ENCODE measurements around the gene CEACAM6. TPM values are rescaled to one million over a fixed set of nuclear protein-coding genes. Genes with fewer than 3 reads are reported as not detected.
A peak's percentile ranks its signal among the peaks of the same experiment; 100 is the strongest.

The CEACAM6 gene
- total RNA-seq, 2 experiments from 2014 or later, result not detected

- H3K4me3 Mint-ChIP-seq, result no peak overlapping the region
- intact Hi-C loops (cut with micrococcal nuclease), result no loop called here
- no peaks in the 10 kb centered on the region for H3K4me1 Mint-ChIP-seq (ENCODE audit: low read depth)
- CTCF ChIA-PET, result interaction anchor here (0.6 to 0.9 kb wide), 2 partner anchors 19 to 68 kb away, joined by 3 read pairs; no protein-coding TSS in a partner anchor
- no peaks in the 10 kb centered on the region for H3K9me3 Mint-ChIP-seq
- no peaks in the 10 kb centered on the region for H3K36me3 Mint-ChIP-seq (ENCODE audit: low read depth)
- H3K27me3 Mint-ChIP-seq (ENCODE audit: low read depth), result peaks cover 23% of the 10 kb centered on the region
- no peak overlapping the region for H3K27ac Mint-ChIP-seq
- no peak for DNase-seq
These were observed 28.8 kb upstream of the CEACAM6 start for GRCh38 chr19:41726493-41726892.

- H3K27ac Mint-ChIP-seq, result no peak overlapping the region
- no peak overlapping the region for H3K4me3 Mint-ChIP-seq
- H3K36me3 Mint-ChIP-seq (ENCODE audit: low read depth), result no peaks in the 10 kb centered on the region
- intact Hi-C loops (cut with micrococcal nuclease), result no loop called here
- no peak for DNase-seq
- CTCF ChIA-PET, result interaction anchor here (1.0 to 2.2 kb wide), 3 partner anchors 19 to 137 kb away, joined by 3 to 10 read pairs (median 4); no protein-coding TSS in a partner anchor
- peaks cover 6% of the 10 kb centered on the region for H3K4me1 Mint-ChIP-seq (ENCODE audit: low read depth)
- no peaks in the 10 kb centered on the region for H3K9me3 Mint-ChIP-seq
- H3K27me3 Mint-ChIP-seq (ENCODE audit: low read depth), result peaks cover 27% of the 10 kb centered on the region
These were observed 21.2 kb upstream of the CEACAM6 start for GRCh38 chr19:41734156-41734555.

- Mint-ChIP-seq H3K9me3 (no peaks in the 10 kb centered on the region), H3K27me3 (ENCODE audit: low read depth) (peaks cover 27% of the 10 kb centered on the region), H3K4me1 (ENCODE audit: low read depth) (peaks cover 6% of the 10 kb centered on the region), H3K36me3 (ENCODE audit: low read depth) (no peaks in the 10 kb centered on the region), H3K27ac (no peak overlapping the region), H3K4me3 (no peak overlapping the region)
- intact Hi-C loops (cut with micrococcal nuclease), result no loop called here
- CTCF ChIA-PET, result interaction anchor here (1.0 to 2.2 kb wide), 3 partner anchors 19 to 137 kb away, joined by 3 to 10 read pairs (median 4); no protein-coding TSS in a partner anchor
- no peak for DNase-seq
These were observed 20.7 kb upstream of the CEACAM6 start for GRCh38 chr19:41734585-41734984.

GRCh38 chr19:41735071-41735600, 20.2 kb upstream of the CEACAM6 start:
- no peaks in the 10 kb centered on the region for H3K36me3 Mint-ChIP-seq (ENCODE audit: low read depth)
- H3K4me3 Mint-ChIP-seq, result no peak overlapping the region
- no peak for DNase-seq
- CTCF ChIA-PET, result interaction anchor here (1.0 to 2.2 kb wide), 2 partner anchors 28 to 138 kb away, joined by 3 to 10 read pairs; no protein-coding TSS in a partner anchor
- peaks cover 29% of the 10 kb centered on the region for H3K27me3 Mint-ChIP-seq (ENCODE audit: low read depth)
- intact Hi-C loops (cut with micrococcal nuclease), result no loop called here
- H3K27ac Mint-ChIP-seq, result no peak overlapping the region
- H3K4me1 Mint-ChIP-seq (ENCODE audit: low read depth), result peaks cover 9% of the 10 kb centered on the region
- H3K9me3 Mint-ChIP-seq, result no peaks in the 10 kb centered on the region

GRCh38 chr19:41739361-41739760, 16.0 kb upstream of the CEACAM6 start:
- H3K4me1 Mint-ChIP-seq (ENCODE audit: low read depth), result peaks cover 26% of the 10 kb centered on the region
- CTCF ChIA-PET, result interaction anchor here (0.7 to 3.0 kb wide), 4 partner anchors 14 to 97 kb away, joined by 3 to 23 read pairs (median 8); no protein-coding TSS in a partner anchor
- no peaks in the 10 kb centered on the region for H3K9me3 Mint-ChIP-seq
- intact Hi-C loops (cut with micrococcal nuclease), result no loop called here
- no peak overlapping the region for H3K4me3 Mint-ChIP-seq
- H3K27ac Mint-ChIP-seq, result no peak overlapping the region
- DNase-seq, result no peak
- no peaks in the 10 kb centered on the region for H3K36me3 Mint-ChIP-seq (ENCODE audit: low read depth)
- H3K27me3 Mint-ChIP-seq (ENCODE audit: low read depth), result peaks cover 10% of the 10 kb centered on the region

- H3K4me3 Mint-ChIP-seq, result no peak overlapping the region
- no peaks in the 10 kb centered on the region for H3K36me3 Mint-ChIP-seq (ENCODE audit: low read depth)
- intact Hi-C loops (cut with micrococcal nuclease), result no loop called here
- peaks cover 20% of the 10 kb centered on the region for H3K4me1 Mint-ChIP-seq (ENCODE audit: low read depth)
- H3K9me3 Mint-ChIP-seq, result no peaks in the 10 kb centered on the region
- no peak for DNase-seq
- CTCF ChIA-PET, result interaction anchor here (0.8 to 3.0 kb wide), 8 partner anchors 10 to 98 kb away, joined by 3 to 23 read pairs (median 4); no protein-coding TSS in a partner anchor
- H3K27ac Mint-ChIP-seq, result no peak overlapping the region
- peaks cover 19% of the 10 kb centered on the region for H3K27me3 Mint-ChIP-seq (ENCODE audit: low read depth)
These were observed 14.7 kb upstream of the CEACAM6 start for GRCh38 chr19:41740415-41741243.

GRCh38 chr19:41741244-41741554, 14.1 kb upstream of the CEACAM6 start:
- no peak overlapping the region for H3K4me3 Mint-ChIP-seq
- no peak overlapping the region for H3K27ac Mint-ChIP-seq
- no peaks in the 10 kb centered on the region for H3K9me3 Mint-ChIP-seq
- H3K36me3 Mint-ChIP-seq (ENCODE audit: low read depth), result no peaks in the 10 kb centered on the region
- no peak for DNase-seq
- intact Hi-C loops (cut with micrococcal nuclease), result no loop called here
- peaks cover 25% of the 10 kb centered on the region for H3K27me3 Mint-ChIP-seq (ENCODE audit: low read depth)
- H3K4me1 Mint-ChIP-seq (ENCODE audit: low read depth), result peaks cover 20% of the 10 kb centered on the region
- CTCF ChIA-PET, result interaction anchor here (2.4 to 3.0 kb wide), 2 partner anchors 12 to 34 kb away, joined by 8 to 23 read pairs; no protein-coding TSS in a partner anchor

- no peaks in the 10 kb centered on the region for H3K9me3 Mint-ChIP-seq
- H3K4me1 Mint-ChIP-seq (ENCODE audit: low read depth), result peaks cover 19% of the 10 kb centered on the region
- H3K4me3 Mint-ChIP-seq, result no peak overlapping the region
- no peak for DNase-seq
- H3K36me3 Mint-ChIP-seq (ENCODE audit: low read depth), result no peaks in the 10 kb centered on the region
- H3K27me3 Mint-ChIP-seq (ENCODE audit: low read depth), result peaks cover 43% of the 10 kb centered on the region
- intact Hi-C loops (cut with micrococcal nuclease), result loop anchor here (5.0 kb wide), 1 partner anchor 103 kb away; no protein-coding TSS in a partner anchor
- no peak overlapping the region for H3K27ac Mint-ChIP-seq
- CTCF ChIA-PET, result interaction anchor here (0.6 to 5.3 kb wide), 7 partner anchors 9 to 271 kb away, joined by 3 to 58 read pairs (median 7); no protein-coding TSS in a partner anchor
These were observed 10.5 kb upstream of the CEACAM6 start for GRCh38 chr19:41744850-41745249.

- Mint-ChIP-seq H3K4me1 (ENCODE audit: low read depth) (peaks cover 10% of the 10 kb centered on the region), H3K27ac (no peak overlapping the region), H3K27me3 (ENCODE audit: low read depth) (peaks cover 42% of the 10 kb centered on the region), H3K4me3 (no peak overlapping the region), H3K9me3 (no peaks in the 10 kb centered on the region), H3K36me3 (ENCODE audit: low read depth) (no peaks in the 10 kb centered on the region)
- DNase-seq, result no peak
- CTCF ChIA-PET, result interaction anchor here (0.6 to 5.3 kb wide), 13 partner anchors 15 to 270 kb away, joined by 3 to 58 read pairs (median 3); no protein-coding TSS in a partner anchor
- intact Hi-C loops (cut with micrococcal nuclease), result loop anchor here (1.0 to 5.0 kb wide), 2 partner anchors 39 to 103 kb away; no protein-coding TSS in a partner anchor
These were observed 9.6 kb upstream of the CEACAM6 start for GRCh38 chr19:41745756-41746155.

- Mint-ChIP-seq H3K36me3 (ENCODE audit: low read depth) (no peaks in the 10 kb centered on the region), H3K27ac (no peak overlapping the region), H3K4me3 (no peak overlapping the region), H3K9me3 (no peaks in the 10 kb centered on the region), H3K27me3 (ENCODE audit: low read depth) (peaks cover 47% of the 10 kb centered on the region), H3K4me1 (ENCODE audit: low read depth) (peaks cover under 1% of the 10 kb centered on the region)
- intact Hi-C loops (cut with micrococcal nuclease), result loop anchor here (1.0 to 5.0 kb wide), 2 partner anchors 40 to 104 kb away; no protein-coding TSS in a partner anchor
- peak; percentile 78 for DNase-seq
- CTCF ChIA-PET, result interaction anchor here (0.7 to 5.3 kb wide), 9 partner anchors 11 to 105 kb away, joined by 3 to 58 read pairs (median 4); no protein-coding TSS in a partner anchor
These were observed 8.6 kb upstream of the CEACAM6 start for GRCh38 chr19:41746593-41747227.

GRCh38 chr19:41748012-41748411, 7.3 kb upstream of the CEACAM6 start:
- intact Hi-C loops (cut with micrococcal nuclease), result loop anchor here (5.0 kb wide), 1 partner anchor 106 kb away; no protein-coding TSS in a partner anchor
- H3K4me1 Mint-ChIP-seq (ENCODE audit: low read depth), result no peaks in the 10 kb centered on the region
- H3K27me3 Mint-ChIP-seq (ENCODE audit: low read depth), result peaks cover 55% of the 10 kb centered on the region
- no peak for DNase-seq
- no peak overlapping the region for H3K27ac Mint-ChIP-seq
- no peaks in the 10 kb centered on the region for H3K36me3 Mint-ChIP-seq (ENCODE audit: low read depth)
- no peaks in the 10 kb centered on the region for H3K9me3 Mint-ChIP-seq
- CTCF ChIA-PET, result interaction anchor here (1.6 to 5.3 kb wide), 2 partner anchors 41 to 106 kb away, joined by 7 to 58 read pairs; no protein-coding TSS in a partner anchor
- H3K4me3 Mint-ChIP-seq, result no peak overlapping the region
